ENCODE data around the gene CA10. TPM values are rescaled to one million over a fixed set of nuclear protein-coding genes. Genes with fewer than 3 reads are reported as not detected.

The CA10 gene
- total RNA-seq, 1 donor from 2014 or later, result not detected

DNA sequence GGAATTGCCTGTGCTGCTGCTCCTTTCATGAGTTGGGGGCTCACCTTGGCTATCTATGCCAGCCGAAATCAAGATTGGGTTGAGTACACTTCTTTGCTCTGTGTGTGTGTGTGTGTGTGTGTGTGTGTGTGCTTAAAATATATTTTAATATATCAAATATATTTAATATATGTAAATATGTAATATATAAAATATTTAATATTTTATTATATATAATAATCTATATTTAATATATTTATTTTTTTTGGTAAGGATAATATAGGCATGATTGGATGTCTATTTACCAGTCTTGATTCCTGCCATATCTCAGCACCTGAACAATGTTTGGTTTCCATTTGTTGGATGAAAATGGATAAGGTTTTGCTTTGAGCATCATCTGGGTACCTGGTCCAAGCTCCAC, 399.3 kb downstream of the CA10 start:
- no peak overlapping the region for H3K4me3 Mint-ChIP-seq (ENCODE audit: unreplicated experiment)
- DNase-seq (ENCODE audit: low spot score), result no peak
- TF ChIP-seq, protein P1, sequence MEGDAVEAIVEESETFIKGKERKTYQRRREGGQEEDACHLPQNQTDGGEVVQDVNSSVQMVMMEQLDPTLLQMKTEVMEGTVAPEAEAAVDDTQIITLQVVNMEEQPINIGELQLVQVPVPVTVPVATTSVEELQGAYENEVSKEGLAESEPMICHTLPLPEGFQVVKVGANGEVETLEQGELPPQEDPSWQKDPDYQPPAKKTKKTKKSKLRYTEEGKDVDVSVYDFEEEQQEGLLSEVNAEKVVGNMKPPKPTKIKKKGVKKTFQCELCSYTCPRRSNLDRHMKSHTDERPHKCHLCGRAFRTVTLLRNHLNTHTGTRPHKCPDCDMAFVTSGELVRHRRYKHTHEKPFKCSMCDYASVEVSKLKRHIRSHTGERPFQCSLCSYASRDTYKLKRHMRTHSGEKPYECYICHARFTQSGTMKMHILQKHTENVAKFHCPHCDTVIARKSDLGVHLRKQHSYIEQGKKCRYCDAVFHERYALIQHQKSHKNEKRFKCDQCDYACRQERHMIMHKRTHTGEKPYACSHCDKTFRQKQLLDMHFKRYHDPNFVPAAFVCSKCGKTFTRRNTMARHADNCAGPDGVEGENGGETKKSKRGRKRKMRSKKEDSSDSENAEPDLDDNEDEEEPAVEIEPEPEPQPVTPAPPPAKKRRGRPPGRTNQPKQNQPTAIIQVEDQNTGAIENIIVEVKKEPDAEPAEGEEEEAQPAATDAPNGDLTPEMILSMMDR (IDR thresholded peaks at IDR 0.05), result no peak
- H3K27ac Mint-ChIP-seq (ENCODE audit: unreplicated experiment), result no peak overlapping the region
- H3K4me1 Mint-ChIP-seq (ENCODE audit: low read depth), result no peaks in the 10 kb centered on the region
- peaks cover 26% of the 10 kb centered on the region for H3K27me3 Mint-ChIP-seq (ENCODE audit: low read depth)
- H3K36me3 Mint-ChIP-seq (ENCODE audit: low read depth), result no peaks in the 10 kb centered on the region
- H3K9me3 Mint-ChIP-seq (ENCODE audit: low read depth), result no peaks in the 10 kb centered on the region

DNA sequence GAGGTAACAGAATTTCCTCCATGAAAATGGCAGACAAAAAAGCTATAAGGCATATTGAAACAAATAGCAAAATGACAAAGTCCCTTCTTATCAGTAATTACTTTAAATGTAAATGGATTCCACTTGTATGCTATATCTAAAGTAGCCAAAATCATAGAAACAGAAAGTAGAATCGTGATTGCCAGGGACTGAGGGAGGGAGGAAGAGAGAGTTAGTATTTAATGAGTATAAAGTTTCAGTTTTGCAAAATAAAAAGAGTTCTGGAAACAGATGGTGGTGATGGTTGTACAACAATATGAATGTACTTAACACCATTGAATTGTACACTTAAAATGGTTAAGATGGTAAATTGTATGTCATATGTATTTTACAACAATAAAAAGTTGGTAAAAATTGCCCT, 407.4 kb downstream of the CA10 start:
- Mint-ChIP-seq H3K36me3 (ENCODE audit: low read depth) (no peaks in the 10 kb centered on the region), H3K27me3 (ENCODE audit: low read depth) (no peaks in the 10 kb centered on the region), H3K4me1 (ENCODE audit: low read depth) (no peaks in the 10 kb centered on the region)

DNA sequence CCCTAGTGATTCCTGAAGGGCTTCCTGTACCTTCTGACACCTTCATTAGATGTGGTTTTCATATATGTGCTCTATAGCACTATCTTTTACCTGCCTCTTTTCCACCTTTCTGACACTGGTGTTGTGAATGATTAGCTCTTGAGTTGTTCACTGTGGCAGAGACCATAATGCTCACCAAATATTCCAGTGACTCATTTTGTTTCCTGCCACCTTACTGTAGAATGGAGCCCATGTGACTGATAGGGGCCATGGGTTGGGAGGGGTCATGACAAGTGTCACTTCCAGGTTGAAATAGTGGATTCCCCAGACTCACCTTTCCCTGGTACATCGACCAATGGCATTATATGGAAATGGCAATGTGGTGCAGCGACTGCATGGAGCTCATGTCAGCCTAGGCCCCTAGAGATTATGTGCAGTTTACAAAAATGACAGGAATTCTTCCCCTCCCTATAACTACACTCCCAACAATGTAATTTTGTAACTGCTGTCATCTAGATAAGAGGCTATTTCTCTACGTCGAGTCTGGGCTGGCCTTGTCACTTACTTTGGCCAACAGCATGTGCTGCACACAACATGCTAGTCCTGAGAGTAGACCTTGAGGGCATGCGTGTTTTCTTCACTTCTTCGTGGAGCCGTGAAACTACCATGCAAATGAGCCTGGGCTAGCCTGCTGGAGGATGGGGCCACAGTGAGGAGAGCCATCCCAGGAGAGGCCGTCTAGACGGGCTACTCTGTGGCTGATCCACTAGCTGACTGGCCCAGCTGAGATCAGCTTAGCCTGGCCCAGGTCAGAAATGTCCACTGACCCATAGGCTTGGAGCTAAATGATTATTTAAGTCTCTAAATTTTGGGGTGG, 409.5 kb downstream of the CA10 start:
- Mint-ChIP-seq H3K27me3 (ENCODE audit: low read depth) (no peaks in the 10 kb centered on the region), H3K4me1 (ENCODE audit: low read depth) (no peaks in the 10 kb centered on the region), H3K9me3 (ENCODE audit: low read depth) (no peaks in the 10 kb centered on the region), H3K27ac (ENCODE audit: unreplicated experiment) (no peak overlapping the region), H3K36me3 (ENCODE audit: low read depth) (no peaks in the 10 kb centered on the region), H3K4me3 (ENCODE audit: unreplicated experiment) (no peak overlapping the region)
- TF ChIP-seq, protein P1 (IDR thresholded peaks at IDR 0.05), result no peak
- no peak for DNase-seq (ENCODE audit: low spot score)

More for the DNA sequence above, 407.4 kb downstream of the CA10 start:
- DNase-seq (ENCODE audit: low spot score), result no peak
- TF ChIP-seq, protein P1 (IDR thresholded peaks at IDR 0.05), result no peak
- Mint-ChIP-seq H3K4me3 (ENCODE audit: unreplicated experiment) (no peak overlapping the region), H3K9me3 (ENCODE audit: low read depth) (no peaks in the 10 kb centered on the region), H3K27ac (ENCODE audit: unreplicated experiment) (no peak overlapping the region)

DNA sequence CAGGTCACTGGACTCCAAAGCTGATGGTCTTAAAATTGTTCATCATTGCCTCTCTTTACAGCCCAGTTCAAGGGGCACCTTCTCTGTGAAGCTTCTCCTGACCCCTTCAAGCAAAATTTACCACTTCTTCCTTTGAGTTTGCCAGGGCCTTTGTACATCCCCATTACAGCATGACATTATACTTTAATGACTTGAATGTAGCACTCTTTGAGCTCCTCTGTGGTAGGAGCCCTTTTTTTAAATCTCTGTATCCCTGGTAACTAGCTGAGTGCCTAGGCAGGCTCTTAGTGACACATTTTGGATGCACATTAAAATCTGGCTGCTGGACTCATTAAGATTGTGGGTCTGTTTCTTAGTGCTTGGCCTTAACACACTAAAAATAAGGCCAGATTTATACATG, 412.1 kb downstream of the CA10 start:
- Mint-ChIP-seq H3K27me3 (ENCODE audit: low read depth) (no peaks in the 10 kb centered on the region), H3K27ac (ENCODE audit: unreplicated experiment) (no peak overlapping the region), H3K36me3 (ENCODE audit: low read depth) (no peaks in the 10 kb centered on the region), H3K9me3 (ENCODE audit: low read depth) (no peaks in the 10 kb centered on the region), H3K4me3 (ENCODE audit: unreplicated experiment) (no peak overlapping the region), H3K4me1 (ENCODE audit: low read depth) (peaks cover 11% of the 10 kb centered on the region)
- DNase-seq (ENCODE audit: low spot score), result no peak
- TF ChIP-seq, protein P1 (IDR thresholded peaks at IDR 0.05), result no peak

DNA sequence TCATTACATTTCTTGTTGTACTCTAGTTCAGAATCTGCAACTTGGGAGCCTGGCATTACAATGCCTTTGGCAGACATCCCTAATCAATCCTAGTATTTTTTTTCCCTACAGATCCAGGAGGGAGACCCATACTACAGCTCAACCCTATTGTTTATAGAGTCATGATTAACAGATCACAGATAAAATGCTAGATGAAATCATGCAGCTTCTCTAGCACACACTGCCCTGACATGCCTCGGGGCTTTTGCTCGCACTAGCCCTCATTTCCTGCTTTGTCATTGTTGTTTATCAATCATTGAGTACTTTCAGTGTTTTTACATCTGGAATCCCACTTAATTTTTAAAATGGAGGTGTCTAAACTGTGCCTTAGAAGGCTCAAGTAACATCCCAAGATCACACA, 412.5 kb downstream of the CA10 start:
- Mint-ChIP-seq H3K27ac (ENCODE audit: unreplicated experiment) (no peak overlapping the region), H3K27me3 (ENCODE audit: low read depth) (no peaks in the 10 kb centered on the region), H3K36me3 (ENCODE audit: low read depth) (no peaks in the 10 kb centered on the region), H3K4me1 (ENCODE audit: low read depth) (peaks cover 11% of the 10 kb centered on the region), H3K9me3 (ENCODE audit: low read depth) (no peaks in the 10 kb centered on the region), H3K4me3 (ENCODE audit: unreplicated experiment) (no peak overlapping the region)
- TF ChIP-seq, protein P1 (IDR thresholded peaks at IDR 0.05), result no peak
- DNase-seq (ENCODE audit: low spot score), result no peak

Data from chondrocyte (in vitro differentiated cells).